ENCODE measurements around the gene STXBP1. TPM values are rescaled to one million over a fixed set of nuclear protein-coding genes. Genes with fewer than 3 reads are reported as not detected.

Gene STXBP1
- total and polyA plus RNA-seq, 2 of the 13 experiments (the other 11 are each of a cell fraction or from before 2014, with no cell fraction given): 2.9 TPM

DNA sequence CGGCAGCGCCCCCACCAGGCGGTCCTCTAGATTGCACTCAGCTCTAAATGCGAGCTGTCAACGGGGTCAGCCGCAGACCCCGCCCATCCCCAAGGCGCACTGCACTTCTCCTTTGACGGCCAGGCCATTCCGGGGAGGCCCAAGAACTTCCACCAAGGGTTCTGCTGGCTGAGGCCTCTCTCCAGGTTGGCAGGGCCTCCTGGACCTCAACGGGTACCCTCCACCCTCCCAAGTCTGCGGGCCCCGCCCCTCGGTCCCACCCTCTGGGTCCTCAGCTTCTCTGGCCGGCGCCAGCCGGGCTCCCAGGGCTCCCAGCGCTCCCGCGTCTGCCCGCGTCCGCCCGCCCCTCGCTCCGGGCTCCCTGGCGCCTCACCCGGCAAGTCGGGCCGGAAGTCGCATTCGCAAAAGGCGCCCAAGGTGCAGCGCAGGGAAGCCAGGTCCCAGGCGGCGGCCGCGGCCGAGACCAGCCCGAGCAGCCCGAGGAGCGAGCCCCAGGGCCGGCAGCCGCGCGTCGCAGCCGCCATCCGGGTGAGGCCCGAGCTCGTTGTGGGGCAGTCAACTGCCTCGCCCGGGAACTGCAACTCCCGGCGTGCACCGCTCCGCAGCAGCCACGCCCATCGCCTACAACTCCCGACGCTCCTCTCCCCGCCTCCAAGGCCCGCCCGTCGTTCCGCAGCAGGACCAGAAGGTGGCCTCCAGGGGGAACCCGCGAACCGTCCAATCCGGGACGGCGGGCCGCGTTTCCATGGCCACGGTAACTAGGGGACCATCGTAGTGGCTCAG lies 122.9 kb downstream of the STXBP1 start, which contains the start of gene TOR2A (continued):
- 0 out of 2 replicates have a peak, but pooled peaks have one; percentile 63 for TF ChIP-seq EEA1 (CRISPR knock-in tag; IDR thresholded peaks at IDR 0.05; ENCODE audit: borderline replicate concordance)
- TF ChIP-seq RORA (CRISPR knock-in tag; IDR thresholded peaks at IDR 0.05): no peak
- TF ChIP-seq, protein P1, sequence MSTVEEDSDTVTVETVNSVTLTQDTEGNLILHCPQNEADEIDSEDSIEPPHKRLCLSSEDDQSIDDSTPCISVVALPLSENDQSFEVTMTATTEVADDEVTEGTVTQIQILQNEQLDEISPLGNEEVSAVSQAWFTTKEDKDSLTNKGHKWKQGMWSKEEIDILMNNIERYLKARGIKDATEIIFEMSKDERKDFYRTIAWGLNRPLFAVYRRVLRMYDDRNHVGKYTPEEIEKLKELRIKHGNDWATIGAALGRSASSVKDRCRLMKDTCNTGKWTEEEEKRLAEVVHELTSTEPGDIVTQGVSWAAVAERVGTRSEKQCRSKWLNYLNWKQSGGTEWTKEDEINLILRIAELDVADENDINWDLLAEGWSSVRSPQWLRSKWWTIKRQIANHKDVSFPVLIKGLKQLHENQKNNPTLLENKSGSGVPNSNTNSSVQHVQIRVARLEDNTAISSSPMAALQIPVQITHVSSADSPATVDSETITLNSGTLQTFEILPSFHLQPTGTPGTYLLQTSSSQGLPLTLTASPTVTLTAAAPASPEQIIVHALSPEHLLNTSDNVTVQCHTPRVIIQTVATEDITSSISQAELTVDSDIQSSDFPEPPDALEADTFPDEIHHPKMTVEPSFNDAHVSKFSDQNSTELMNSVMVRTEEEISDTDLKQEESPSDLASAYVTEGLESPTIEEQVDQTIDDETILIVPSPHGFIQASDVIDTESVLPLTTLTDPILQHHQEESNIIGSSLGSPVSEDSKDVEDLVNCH (CRISPR knock-in tag; IDR thresholded peaks at IDR 0.05): 0 out of 2 replicates have a peak, but pooled peaks have one; percentile 26
- TF ChIP-seq ZNF501 (CRISPR knock-in tag; IDR thresholded peaks at IDR 0.05): peak; percentile 87
- TF ChIP-seq KDM4B (CRISPR knock-in tag; IDR thresholded peaks at IDR 0.05): 0 out of 2 replicates have a peak, but pooled peaks have one; percentile 21
- TF ChIP-seq FIP1L1 (IDR thresholded peaks at IDR 0.05; ENCODE audit: borderline replicate concordance, insufficient read depth, low read depth, low read length): no peak
- TF ChIP-seq, protein P2, sequence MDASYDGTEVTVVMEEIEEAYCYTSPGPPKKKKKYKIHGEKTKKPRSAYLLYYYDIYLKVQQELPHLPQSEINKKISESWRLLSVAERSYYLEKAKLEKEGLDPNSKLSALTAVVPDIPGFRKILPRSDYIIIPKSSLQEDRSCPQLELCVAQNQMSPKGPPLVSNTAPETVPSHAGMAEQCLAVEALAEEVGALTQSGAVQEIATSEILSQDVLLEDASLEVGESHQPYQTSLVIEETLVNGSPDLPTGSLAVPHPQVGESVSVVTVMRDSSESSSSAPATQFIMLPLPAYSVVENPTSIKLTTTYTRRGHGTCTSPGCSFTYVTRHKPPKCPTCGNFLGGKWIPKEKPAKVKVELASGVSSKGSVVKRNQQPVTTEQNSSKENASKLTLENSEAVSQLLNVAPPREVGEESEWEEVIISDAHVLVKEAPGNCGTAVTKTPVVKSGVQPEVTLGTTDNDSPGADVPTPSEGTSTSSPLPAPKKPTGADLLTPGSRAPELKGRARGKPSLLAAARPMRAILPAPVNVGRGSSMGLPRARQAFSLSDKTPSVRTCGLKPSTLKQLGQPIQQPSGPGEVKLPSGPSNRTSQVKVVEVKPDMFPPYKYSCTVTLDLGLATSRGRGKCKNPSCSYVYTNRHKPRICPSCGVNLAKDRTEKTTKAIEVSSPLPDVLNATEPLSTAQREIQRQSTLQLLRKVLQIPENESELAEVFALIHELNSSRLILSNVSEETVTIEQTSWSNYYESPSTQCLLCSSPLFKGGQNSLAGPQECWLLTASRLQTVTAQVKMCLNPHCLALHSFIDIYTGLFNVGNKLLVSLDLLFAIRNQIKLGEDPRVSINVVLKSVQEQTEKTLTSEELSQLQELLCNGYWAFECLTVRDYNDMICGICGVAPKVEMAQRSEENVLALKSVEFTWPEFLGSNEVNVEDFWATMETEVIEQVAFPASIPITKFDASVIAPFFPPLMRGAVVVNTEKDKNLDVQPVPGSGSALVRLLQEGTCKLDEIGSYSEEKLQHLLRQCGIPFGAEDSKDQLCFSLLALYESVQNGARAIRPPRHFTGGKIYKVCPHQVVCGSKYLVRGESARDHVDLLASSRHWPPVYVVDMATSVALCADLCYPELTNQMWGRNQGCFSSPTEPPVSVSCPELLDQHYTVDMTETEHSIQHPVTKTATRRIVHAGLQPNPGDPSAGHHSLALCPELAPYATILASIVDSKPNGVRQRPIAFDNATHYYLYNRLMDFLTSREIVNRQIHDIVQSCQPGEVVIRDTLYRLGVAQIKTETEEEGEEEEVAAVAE (CRISPR knock-in tag; IDR thresholded peaks at IDR 0.05; ENCODE audit: borderline replicate concordance): no peak
- 0 out of 2 replicates have a peak, but pooled peaks have one; percentile 39 for TF ChIP-seq SP2 (CRISPR knock-in tag; IDR thresholded peaks at IDR 0.05)
- TF ChIP-seq ZNF775 (CRISPR knock-in tag; IDR thresholded peaks at IDR 0.05; ENCODE audit: borderline replicate concordance): 0 out of 2 replicates have a peak, but pooled peaks have one; percentile 66
- TF ChIP-seq RXRA (CRISPR knock-in tag; IDR thresholded peaks at IDR 0.05): no peak; the same call in 1 of the 2 replicates
- 0 out of 2 replicates have a peak, but pooled peaks have one; percentile 36 for TF ChIP-seq ZNF709 (CRISPR knock-in tag; IDR thresholded peaks at IDR 0.05)
- TF ChIP-seq TEAD3 (CRISPR knock-in tag; optimal IDR thresholded peaks at IDR 0.05; ENCODE audit: borderline replicate concordance): peak; percentile 59
- 0 out of 2 replicates have a peak, but pooled peaks have one; percentile 84 for TF ChIP-seq ZNF101 (CRISPR knock-in tag; IDR thresholded peaks at IDR 0.05; ENCODE audit: borderline replicate concordance, low read depth)
- no peak for TF ChIP-seq CAMTA2 (CRISPR knock-in tag; IDR thresholded peaks at IDR 0.05; ENCODE audit: borderline replicate concordance)
- TF ChIP-seq ZNF569 (CRISPR knock-in tag; IDR thresholded peaks at IDR 0.05; ENCODE audit: borderline replicate concordance): no peak
- TF ChIP-seq ZNF230 (CRISPR knock-in tag; IDR thresholded peaks at IDR 0.05): peak; percentile 95
- TF ChIP-seq TBX2 (CRISPR knock-in tag; IDR thresholded peaks at IDR 0.05; ENCODE audit: borderline replicate concordance): no peak; the same call in 1 of the 2 replicates
- TF ChIP-seq SKI (IDR thresholded peaks at IDR 0.05; ENCODE audit: partially characterized antibody): peak; percentile 54
- peak; percentile 80 for TF ChIP-seq CREB1 (IDR thresholded peaks at IDR 0.05)
- no peak for TF ChIP-seq CREB1 (CRISPR knock-in tag; IDR thresholded peaks at IDR 0.05)
- no peak for TF ChIP-seq NR3C1 (CRISPR knock-in tag; IDR thresholded peaks at IDR 0.05)
- TF ChIP-seq XBP1 (CRISPR knock-in tag; IDR thresholded peaks at IDR 0.05): no peak
- peak; percentile 60; the same call in 1 of the 2 replicates for TF ChIP-seq FOXK1 (CRISPR knock-in tag; IDR thresholded peaks at IDR 0.05; ENCODE audit: borderline replicate concordance, low read depth)

Data from HepG2 (cell line).